ENCODE results near the gene ECHS1. TPM values are rescaled to one million over a fixed set of nuclear protein-coding genes. Genes with fewer than 3 reads are reported as not detected.
"Not testable (repeated sequence)": the region's sequence is repeated elsewhere in the genome, so short reads cannot be mapped to it uniquely, and the experiment has no call there.

Gene ECHS1
- total RNA-seq, 3 donors from 2014 or later, result 97.7 to 180 (median 151) TPM

DNA sequence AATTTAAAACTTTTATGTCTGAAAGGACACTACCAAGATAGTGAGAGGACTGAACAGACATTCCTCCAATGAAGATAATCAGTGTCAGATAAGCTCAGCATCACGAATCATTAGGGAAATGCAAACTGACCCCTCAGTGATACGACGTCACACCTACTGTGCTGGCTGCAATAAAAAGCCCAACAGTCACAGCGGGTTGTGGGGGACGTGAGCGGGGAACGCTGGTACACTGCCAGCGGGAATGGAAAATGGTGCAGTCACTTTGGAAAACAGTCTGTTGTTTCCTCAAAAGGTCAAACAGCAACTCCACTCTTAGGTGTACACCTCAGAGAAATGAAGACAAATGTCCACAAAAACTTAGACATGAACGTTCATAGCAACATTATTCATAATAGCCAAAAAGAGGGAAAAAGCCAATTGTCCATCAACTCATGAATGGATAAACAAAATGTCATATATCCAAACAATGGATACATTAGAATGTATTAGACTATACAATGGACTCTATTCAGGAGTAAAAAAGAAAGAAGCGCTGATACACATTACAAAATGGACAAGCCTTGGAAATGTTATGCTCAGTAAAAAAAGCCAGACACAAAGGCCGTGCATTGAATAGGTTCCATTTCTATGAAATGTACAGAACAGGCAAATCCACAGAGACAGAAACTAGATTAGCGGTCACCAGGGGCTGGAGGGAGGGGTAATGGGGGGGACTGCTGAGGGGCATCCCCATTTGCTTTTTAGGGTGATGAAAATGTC, 2.4 kb upstream of the ECHS1 start:
- ATAC-seq, result no peak
- Histone ChIP-seq H3K4me1 (ENCODE audit: low read depth) (peaks cover 17% of the 10 kb centered on the region), H3K36me3 (ENCODE audit: low read depth) (no peaks in the 10 kb centered on the region), H3K9me3 (no peaks in the 10 kb centered on the region), H3K4me3 (no peak overlapping the region)
- intact Hi-C loops (cut with DNase I, micrococcal nuclease), result no loop called here
- no peak for DNase-seq
- TF ChIP-seq, protein P1, sequence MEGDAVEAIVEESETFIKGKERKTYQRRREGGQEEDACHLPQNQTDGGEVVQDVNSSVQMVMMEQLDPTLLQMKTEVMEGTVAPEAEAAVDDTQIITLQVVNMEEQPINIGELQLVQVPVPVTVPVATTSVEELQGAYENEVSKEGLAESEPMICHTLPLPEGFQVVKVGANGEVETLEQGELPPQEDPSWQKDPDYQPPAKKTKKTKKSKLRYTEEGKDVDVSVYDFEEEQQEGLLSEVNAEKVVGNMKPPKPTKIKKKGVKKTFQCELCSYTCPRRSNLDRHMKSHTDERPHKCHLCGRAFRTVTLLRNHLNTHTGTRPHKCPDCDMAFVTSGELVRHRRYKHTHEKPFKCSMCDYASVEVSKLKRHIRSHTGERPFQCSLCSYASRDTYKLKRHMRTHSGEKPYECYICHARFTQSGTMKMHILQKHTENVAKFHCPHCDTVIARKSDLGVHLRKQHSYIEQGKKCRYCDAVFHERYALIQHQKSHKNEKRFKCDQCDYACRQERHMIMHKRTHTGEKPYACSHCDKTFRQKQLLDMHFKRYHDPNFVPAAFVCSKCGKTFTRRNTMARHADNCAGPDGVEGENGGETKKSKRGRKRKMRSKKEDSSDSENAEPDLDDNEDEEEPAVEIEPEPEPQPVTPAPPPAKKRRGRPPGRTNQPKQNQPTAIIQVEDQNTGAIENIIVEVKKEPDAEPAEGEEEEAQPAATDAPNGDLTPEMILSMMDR (IDR thresholded peaks at IDR 0.05), result no peak

DNA sequence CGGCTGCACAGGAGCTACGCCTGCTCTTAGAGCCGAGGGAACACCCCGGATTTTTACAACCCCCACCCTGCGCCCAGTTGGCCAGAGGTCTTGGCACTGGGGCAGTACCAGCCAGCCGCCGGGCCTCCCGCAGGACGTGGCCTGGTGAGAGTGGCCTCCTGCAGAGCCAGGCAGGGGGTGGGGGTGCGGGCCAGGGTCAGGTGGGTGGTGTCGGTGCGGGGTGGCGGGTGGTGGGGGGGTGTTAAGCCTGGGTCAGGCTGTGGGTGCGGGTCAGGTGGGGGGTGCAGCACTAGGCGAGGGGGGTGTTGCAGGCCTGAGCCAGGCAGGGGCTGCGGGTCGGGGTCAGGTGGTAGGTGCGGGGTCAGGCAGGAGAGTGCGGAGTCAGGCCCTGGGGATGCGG, 647 bp downstream of the ECHS1 start:
- Histone ChIP-seq H3K36me3 (ENCODE audit: low read depth) (peaks cover 5% of the 10 kb centered on the region), H3K4me3 (no peak overlapping the region), H3K9me3 (no peaks in the 10 kb centered on the region), H3K4me1 (ENCODE audit: low read depth) (peaks cover 6% of the 10 kb centered on the region)
- ATAC-seq, result peak; percentile 37
- intact Hi-C loops (cut with DNase I, micrococcal nuclease), result no loop called here
- TF ChIP-seq, protein P1 (IDR thresholded peaks at IDR 0.05), result no peak
- peak; percentile 56 to 78 (median 76) for DNase-seq

DNA sequence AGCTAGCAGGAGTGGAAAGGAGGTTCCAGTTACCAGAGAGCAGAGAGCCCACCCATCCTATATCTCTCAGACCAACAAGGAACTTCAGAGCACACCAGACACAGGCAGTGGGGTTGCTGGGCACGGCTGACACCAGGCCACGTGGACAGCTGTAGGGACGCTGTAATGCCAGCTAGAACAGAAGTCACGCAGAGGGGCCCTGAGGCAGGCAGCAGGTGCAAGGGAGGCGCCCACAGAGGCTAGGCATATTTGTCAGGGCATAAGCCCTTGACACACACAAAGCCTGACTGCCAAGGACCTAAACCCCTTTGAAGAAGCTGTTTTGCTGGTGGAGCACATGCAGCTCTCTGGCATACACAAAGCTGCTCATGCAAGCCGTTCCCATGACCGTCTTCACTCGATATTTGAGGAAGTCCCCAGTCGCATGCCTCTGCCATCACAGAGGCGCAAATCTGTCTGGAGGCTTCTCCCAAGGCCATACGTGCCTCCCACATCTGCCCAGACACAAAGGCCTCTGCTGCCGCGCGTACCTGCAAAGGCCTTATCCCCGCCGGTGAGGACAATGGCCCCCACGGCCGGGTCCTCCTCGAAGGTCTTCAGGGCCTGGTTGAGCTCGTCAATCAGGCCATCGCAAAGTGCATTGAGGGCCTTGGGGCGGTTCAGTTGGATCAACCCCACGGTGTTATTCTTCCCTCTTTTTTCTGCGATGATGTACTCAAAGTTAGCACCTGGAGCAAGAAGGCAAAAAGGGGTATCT, 2.9 kb downstream of the ECHS1 start:
- peaks cover 5% of the 10 kb centered on the region for H3K36me3 ChIP-seq (ENCODE audit: low read depth)
- H3K9me3 ChIP-seq, result no peaks in the 10 kb centered on the region
- intact Hi-C loops (cut with DNase I, micrococcal nuclease), result no loop called here
- no peak for ATAC-seq
- peaks cover 9% of the 10 kb centered on the region for H3K4me1 ChIP-seq (ENCODE audit: low read depth)
- TF ChIP-seq, protein P1 (IDR thresholded peaks at IDR 0.05), result no peak
- H3K4me3 ChIP-seq, result no peak overlapping the region
- DNase-seq, result peak in 1 of 3 donors; percentile 48

DNA sequence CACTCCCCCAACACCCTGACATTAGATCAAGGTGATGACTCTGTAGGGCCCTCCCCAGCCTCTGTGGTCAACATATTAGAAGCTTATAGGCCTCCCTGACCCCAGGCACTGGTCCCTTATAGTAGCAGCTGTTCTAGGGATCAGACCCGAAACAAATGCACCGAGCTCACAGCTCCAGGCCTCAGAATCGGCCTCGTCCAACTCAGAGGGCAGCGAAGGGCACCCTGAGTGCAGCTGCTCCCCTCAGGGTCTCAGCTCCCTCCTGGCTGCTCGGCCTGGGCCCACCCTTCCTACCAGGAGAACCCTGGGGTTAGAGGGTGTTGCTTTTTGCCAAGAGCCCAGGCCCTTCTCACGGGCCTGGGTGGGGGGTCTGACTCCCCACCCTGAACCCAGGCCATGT, 5.0 kb downstream of the ECHS1 start:
- H3K4me3 ChIP-seq, result no peak overlapping the region
- TF ChIP-seq, protein P1 (IDR thresholded peaks at IDR 0.05), result no peak
- ATAC-seq, result no peak
- H3K4me1 ChIP-seq (ENCODE audit: low read depth), result peaks cover 16% of the 10 kb centered on the region
- intact Hi-C loops (cut with DNase I, micrococcal nuclease), result no loop called here
- no peaks in the 10 kb centered on the region for H3K9me3 ChIP-seq
- peak in 1 of 3 donors; percentile 19 for DNase-seq
- peaks cover 5% of the 10 kb centered on the region for H3K36me3 ChIP-seq (ENCODE audit: low read depth)

DNA sequence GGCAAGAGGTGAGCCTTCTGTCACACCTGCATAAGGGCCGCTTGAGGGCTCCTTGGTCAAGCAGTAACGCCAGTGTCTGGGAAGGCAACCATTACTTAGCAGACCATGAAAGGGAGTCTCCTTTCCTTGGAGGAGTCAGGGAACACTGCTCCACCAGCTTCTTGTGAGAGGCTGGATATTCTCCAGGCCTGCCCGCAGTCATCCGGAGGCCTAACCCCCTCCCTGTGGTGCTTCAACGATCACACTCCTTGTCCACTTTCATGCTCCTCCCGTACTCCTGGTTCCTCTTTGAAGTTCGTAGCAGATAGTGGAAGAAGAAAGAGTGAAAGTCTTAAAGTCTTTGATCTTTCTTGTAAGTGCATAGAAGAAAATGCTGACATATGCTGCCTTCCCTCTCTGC, 5.7 kb downstream of the ECHS1 start:
- ATAC-seq; H3K36me3 ChIP-seq (ENCODE audit: low read depth); DNase-seq; H3K4me3 ChIP-seq; intact Hi-C loops (cut with DNase I, micrococcal nuclease); H3K9me3 ChIP-seq: not testable (repeated sequence)
- peaks cover 16% of the 10 kb centered on the region for H3K4me1 ChIP-seq (ENCODE audit: low read depth)

DNA sequence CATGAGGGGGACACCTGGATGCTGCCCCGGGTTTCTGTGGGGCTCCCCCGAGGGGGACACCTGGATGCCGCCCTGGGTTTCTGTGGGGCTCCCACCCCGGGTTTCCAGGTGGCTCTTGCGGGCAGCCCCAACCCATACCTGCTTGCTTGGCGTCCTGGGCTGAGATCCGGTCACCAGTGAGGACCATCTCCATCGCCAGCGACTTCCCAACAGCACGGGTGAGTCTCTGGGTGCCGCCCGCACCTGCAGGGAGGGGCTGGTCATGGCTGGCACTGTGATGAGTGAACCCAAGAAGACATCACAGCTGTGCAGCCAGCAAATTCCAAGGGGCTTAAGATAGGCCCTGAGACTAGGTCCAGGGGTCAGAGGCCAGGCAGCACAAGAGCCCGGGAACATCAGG, 6.4 kb downstream of the ECHS1 start:
- intact Hi-C loops (cut with DNase I, micrococcal nuclease), result no loop called here
- DNase-seq (no peak), ATAC-seq (no peak)
- TF ChIP-seq, protein P1 (IDR thresholded peaks at IDR 0.05), result no peak
- no peaks in the 10 kb centered on the region for H3K9me3 ChIP-seq
- peaks cover 12% of the 10 kb centered on the region for H3K4me1 ChIP-seq (ENCODE audit: low read depth)
- H3K4me3 ChIP-seq, result no peak overlapping the region
- H3K36me3 ChIP-seq (ENCODE audit: low read depth), result peaks cover 5% of the 10 kb centered on the region
